ENCODE measurements around the gene LRRC40.
A peak's percentile ranks its signal among the peaks of the same experiment; 100 is the strongest.
"Not testable (repeated sequence)": the region's sequence is repeated elsewhere in the genome, so short reads cannot be mapped to it uniquely, and the experiment has no call there.

The LRRC40 gene

DNA sequence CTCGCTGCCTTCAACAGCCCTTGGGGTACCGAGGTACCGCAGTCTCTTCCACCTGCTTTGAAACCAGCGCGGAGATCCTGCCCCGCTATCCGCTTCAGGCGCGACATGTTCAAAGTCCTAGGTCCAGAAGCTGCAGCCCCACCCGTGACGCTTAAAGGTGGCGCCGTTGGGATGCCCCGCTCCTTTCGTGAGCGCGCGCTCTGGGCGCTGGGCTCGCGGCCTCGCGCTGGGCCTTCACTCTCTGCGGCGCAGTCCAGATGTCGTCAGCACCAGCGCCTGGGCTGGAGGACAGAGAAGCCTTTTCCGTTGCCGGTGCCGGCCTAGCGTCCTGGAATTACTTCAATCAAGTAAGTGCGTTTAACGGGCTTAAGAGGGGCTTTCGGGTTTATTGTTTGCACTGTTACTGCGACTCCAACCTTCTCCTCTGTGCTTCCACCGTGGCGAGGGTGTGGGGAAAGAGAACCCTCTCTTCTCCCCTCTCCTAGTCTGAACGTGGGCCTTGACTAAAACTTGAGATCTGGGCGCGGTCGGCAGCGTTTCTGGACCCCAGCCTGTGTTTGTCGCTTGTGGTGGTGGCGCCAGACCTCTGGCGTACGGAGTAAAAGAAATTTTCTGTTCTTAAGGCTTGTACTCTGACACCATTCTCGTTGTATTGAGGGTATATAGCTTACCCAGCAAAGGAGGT, at the start of gene LRRC40:
TSS of gene LRRC40 (minus strand) at position 146 of the 685 bp plus-strand sequence. CDS start at position 107, 39 bp downstream.
- peak; percentile 94 to 98 for DNase-seq

DNA sequence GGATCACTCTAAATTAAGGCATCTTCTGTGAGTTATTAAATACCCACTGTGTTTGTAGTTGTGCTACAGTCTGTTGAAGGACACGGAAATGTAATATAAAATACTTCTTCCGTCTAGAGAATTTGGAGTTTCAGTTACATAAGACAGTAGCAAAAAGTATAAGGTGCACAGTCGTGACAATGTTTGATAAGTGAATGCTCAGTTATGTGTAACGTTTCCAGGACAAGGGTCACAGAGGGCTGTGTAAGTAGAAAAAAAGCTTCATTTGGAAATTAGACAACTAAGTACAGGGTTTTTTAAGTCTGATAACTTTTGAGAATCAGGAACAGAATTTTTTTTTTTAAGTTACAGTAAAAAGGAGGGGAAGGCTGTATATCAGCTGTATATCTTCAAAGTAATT, 43.4 kb upstream of the LRRC40 start:
- DNase-seq: no peak

DNA sequence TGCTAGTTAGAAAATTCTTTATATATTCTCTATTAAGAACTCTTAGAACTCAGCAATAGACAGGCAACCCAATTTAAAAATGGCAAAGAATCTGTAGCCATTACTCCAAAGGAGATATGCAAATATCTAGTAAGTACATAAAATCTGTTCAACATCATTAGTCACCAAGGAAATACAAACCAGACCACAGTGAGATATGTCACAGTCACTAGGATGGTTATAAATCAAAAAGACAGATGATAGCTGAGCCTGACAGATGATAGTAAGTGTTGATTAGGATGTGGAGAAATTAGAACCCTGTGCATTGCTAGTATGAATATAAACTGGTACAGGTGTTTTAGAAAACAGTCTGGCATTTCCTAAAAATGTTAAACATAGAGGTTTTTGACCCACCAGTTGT, 42.4 kb upstream of the LRRC40 start:
- no peak for DNase-seq

DNA sequence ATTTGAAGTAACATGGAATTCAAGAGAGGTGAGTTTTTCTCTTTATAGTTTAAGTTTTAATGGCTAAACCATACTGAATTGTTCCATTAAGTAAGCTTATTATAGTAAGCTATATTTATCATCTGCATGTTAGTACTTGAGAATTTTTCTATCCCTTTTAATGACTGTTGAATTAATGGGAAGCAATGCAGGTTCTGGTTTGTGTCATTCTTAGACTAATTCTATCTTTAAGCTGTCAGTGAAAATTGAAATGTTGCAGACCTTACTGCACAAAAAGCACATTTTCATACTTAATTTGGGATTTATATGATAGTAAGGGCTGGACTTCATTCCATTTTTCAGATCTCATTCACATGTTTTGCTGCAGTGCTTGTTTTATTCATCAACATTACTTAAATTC, 41.7 kb upstream of the LRRC40 start:
- DNase-seq: no peak

DNA sequence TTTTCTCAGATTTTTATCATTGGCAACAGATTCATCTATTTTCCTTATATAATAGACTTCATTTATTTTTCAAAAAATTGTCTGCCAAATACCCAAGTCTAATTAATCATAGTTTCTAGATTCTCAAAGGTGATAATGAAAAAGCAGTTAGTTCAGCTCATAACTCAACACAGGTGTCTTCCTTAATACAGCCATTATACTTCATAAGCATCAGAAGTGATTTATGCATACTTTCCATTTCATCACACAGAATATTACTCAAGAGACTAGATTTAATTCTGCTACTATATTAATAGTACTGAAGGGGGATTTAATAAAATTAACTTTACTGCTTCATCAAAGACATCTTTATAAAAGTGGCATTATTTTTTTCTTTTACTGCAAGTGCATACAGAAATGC, 34.6 kb upstream of the LRRC40 start:
- no peak for DNase-seq

DNA sequence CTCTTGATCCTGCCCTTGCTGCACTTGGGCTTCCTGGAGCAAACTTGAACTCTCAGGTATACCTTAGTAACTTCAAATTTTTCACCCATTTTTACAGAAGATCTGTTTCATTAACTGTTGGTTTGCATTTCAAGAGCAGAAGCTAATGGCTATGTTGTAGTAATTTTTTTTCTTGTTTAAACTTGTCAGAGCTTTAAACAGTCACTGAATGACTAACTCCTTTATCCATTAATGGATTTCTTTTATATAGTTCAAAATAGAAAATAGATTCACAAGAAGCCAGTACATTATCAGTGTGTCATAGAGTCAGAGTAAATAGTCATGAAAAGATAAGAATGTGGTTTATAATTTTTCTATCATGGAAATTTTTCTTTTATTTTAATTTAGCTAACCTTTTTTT, 29.4 kb upstream of the LRRC40 start:
- DNase-seq: no peak

DNA sequence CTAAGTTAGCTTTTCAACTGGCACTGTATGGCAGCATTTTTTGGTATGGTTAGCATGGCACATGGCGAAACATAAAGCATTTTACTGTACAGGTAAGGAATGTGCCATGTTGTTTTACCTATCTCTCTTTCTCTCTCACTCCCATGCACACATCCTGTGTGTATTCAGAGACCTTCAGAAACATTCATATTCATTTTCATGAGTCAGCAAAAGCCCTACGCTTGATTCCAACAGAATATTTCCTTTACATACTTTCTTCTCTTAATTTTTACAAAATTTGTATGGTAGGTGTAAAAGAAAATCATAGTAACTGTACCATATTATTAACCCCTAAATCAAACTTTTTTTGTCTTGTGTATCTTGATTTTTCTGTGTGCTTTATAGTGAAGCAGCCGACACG, 26.1 kb upstream of the LRRC40 start:
- no peak for DNase-seq

DNA sequence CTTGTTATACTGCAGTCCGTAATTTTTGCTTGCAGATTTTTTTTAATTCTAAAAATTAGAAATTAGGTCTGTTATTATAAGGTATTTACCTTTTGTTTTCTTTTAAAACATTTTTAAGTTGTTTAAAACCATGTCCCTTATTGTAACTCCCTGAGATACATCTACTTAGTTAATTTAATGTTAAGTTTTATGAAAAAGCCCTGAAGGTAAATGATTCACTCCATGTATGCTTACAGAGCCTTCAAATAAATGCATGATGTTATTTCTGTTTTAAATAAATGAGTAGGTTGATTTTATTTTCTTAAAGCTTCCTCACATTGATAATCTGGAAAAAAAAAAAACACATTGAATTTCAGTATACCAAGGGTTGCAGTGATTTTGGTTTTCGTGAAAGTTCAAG, 23.3 kb upstream of the LRRC40 start:
- DNase-seq: no peak

DNA sequence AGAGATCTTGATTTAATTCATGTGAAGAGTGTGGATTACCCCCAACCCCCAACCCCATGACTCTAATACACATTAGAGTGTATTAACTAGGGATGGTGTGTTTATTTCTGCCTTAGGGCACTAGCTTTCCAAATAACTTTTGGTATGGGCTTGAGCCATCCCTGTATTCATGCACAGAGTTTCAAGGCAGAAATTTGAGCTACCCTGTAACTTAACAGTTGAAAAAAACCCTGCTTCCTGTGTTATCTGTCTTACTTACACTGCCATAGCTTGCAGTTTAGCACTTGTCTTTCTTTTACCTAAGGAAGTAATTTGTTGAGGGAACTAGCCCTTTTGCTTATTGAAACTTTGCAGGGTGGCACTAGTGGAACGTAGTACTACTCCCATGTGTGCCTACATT, 22.1 kb upstream of the LRRC40 start:
- no peak for DNase-seq

DNA sequence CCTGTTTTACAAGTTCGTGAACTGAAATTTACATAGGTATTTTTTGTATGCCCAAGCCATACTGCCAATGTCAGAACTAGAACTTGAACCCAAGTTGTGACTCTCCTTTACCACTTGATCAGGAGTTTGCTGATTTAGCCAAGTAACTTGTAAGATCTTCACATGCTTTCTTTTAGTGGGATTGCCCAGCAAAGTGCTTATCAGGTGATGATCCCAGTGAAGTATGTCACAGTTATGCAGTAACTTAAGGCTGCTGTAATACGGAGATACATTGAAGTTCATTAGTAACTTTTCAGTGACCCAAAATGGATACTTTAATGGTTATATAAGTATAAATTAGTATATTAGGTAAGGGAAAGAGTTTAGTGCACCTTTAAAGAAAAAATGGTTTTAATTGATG, 19.6 kb upstream of the LRRC40 start:
- DNase-seq: no peak

DNA sequence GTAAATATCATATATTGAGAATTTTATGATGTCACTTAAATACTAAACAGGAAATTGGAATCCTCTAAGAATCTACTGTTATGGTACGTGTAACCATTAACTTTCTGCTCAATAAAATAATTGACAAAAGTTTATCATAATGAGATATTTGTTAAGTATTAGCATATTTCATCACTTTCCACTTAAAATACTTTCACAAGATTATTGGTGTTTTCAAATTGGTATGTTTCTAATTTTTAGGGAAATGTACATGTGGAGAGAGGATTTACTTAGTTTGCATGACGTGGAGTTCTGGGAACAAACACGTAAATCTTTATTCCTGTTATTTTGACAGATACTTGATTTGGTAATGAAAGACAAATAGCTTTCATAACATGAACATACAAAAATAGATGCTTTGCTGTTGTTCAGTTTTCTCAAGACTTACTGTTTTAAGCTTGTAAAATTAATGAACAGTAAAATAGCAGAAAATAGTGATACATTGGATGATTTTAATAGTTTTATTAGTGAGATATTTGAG, 17.4 kb upstream of the LRRC40 start:
- peak; percentile 15 to 21 for DNase-seq

DNA sequence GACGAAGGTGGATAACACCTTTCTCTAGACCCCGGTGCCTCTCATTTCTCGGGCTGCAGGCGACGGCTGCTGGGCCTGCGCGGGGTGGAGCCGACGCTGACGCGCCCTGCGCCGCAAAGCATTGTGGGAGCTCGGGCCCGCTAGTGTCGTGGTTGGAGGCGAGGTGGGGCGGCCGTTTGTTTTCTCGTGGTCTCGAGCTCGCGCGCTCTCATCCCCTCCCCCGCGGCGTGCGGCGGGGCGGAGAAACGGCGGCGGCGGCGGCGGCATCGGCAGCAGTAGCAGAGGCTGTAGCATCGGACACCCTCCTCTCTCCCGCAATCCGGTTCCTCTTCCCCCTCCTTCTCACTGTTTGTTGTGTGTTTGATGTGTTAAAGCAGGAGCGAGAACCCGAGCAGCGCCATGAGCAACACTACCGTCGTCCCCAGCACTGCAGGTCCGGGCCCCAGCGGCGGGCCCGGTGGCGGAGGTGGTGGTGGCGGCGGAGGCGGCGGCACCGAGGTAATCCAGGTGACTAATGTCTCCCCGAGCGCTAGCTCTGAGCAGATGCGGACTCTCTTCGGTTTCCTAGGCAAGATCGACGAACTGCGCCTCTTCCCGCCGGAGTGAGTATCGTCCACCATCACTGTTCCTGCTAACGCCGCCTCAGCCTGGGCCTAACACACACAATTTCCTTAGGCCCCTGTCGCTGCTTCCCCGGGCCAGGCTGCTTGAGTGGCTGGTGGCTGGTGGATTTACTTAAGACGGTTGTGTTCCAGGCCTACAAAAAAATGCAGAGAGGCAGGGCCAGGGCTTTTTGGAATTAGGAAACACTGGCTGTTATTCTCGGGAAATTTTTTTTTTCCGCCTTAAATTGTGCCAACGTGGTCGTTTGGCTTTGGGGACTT, 16.1 kb upstream of the LRRC40 start, which contains the start of gene SRSF11:
TSS of gene SRSF11 (plus strand) at position 143 of the 884 bp plus-strand sequence. CDS start at position 400, 257 bp downstream.
- peak; percentile 93 to 97 for DNase-seq

DNA sequence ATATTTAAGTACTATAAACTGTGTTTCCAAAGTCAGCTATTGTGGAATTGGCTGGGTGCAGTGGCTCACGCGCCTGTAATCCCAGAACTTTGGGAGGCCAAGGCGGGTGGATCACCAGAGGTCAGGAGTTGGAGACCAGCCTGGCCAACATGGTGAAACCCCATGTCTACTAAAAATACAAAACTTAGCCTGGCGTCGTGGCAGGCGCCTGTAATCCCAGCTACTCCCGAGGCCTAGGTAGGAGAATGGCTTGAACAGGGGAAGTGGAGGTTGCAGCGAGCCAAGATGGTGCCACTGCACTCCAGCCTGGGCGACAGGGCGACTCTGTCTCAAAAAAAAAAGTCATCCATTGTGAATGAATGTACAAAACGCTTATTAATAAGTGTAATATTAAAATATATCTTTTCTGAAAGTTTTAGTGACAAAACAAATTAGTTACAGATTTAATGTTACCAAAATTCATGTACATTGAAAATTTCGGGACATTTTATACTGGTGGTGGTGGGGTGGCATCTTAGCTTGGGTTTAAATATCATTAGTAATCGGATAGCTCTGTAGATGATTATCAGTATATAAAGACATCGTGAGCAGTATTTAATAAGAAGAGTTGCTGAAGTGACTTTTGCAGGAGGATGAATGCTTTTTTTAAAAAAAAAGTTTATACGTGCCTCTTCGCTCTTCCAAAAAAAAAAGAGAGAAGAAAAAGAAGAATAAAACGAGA, 15.3 kb upstream of the LRRC40 start:
- no peak for DNase-seq

DNA sequence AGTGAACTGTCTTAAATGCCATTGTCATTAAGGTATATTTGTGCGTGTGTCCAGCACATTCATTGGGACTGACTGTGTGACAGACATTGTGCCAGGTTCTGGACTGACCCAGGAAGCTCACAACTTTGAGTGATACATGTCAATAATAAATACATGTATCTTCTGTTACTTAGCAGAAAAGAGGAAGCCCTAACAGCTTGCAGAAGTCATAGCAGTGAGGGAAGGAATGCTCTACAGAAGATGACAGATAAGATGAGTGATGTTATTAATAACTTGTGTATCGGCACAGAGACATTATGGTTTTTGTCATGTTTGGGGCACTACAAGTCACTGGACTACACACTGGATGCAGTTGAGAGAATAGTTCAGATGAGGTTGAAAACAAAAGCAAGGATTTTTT, 14.6 kb upstream of the LRRC40 start:
- peak; percentile 7 to 41 for DNase-seq

DNA sequence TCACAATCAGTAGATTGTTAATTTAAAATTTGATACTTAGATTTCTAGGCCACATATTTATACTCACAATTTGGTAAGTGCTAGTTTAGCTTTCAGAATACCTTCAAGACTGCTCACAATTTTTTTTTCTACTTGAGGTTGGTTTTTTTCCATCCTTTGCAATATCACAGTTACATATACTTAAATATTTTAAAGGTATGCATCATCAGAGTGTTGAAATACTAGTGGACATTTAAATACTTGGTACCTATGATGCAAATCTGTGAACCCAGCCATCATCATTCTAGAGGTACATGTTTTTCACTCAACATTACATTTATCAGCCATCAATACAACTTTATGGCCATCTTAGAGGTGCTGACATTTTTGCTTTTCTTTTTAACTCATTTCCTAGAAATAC, 6.2 kb upstream of the LRRC40 start:
- no peak for DNase-seq

DNA sequence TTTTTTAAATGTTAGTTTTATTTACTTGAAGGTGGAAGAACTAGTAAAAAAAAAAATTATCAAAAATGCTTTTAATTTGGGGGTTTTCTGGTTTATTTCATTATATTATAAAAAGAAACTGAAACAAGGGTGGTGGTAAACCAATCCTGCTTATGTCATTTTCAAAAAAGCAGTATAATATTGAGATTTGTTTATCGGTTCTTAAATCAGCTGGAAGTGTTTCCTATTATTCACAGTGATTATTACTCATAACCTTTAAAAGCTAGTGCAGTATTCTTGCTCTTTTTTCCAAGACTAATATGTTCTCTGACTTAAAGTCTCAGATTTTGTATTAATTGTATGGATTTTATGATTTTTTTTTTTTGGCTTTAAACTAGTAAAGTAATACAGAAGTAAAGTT, 5.4 kb upstream of the LRRC40 start:
- DNase-seq: no peak

DNA sequence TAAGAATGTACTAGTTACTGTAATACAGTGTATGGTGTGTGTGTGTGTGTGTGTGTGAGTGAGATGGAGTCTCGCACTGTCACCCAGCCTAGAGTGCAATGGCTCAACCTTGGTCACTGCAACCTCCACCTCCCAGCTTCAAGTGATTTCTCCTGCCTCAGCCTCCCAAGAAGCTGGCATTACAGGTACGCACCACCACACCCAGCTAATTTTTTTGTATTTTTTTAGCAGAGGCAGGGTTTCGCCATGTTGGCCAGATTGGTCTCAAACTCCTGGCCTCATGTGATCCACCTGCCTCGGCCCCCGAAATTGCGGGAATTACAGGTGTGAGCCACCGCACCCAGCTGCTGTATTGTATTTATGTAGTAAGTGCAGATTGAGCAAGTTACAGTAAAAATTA, 2.9 kb upstream of the LRRC40 start:
- DNase-seq: no peak

DNA sequence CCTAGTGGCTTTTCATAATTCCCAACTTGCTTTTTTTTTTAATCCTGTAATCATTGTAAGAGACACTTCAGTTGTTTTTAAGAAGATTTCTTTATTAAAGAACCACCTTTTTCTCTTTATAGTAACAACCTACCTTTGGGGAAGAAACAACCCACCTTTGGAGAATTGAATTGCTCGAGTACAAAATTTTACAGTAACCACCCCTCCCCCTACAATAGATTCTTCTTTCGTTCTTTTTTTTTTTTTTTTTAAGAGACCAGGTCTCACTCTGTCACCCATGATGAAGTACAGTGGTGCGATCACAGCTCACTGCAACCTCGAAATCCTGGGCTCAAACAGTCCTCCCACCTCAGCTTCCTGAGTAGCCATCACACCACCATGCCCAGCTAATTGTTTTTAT, 2.1 kb upstream of the LRRC40 start:
- no peak for DNase-seq

DNA sequence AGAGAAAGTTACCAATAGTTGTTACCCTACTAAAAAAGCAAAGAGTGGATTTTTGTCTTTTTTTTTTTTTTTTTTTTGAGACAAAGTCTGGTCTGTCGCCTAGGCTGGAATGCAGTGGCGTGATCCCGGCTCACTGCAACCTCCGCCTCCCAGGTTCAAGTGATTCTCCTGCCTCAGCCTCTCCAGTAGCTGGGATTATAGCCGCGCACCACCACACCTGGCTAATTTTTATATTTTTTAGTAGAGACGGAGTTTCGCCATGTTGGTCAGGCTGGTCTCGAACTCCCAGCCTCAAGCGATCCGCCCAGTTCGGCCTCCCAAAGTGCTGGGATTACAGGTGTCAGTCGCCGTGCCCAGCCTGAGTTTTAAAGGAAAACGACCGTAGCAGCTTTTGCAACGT, 1.5 kb upstream of the LRRC40 start:
- not testable (repeated sequence) for DNase-seq

DNA sequence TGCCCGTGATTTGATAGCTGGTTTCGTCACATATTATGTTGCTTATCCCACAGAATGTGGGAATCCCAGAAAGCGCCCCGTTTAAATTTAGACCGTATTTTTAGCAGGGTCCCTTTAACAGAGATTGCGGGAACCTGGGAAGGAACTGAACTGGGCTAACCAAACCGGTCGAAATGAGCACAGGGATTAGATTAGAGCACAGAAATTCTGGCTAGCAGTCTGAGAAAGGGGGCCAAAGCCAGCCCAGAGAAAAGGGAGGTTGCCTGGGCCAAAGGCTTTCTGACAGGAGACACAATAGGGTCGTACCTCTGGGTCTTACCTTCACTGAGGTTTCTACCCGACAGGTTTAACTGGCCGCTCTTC, 327 bp downstream of the LRRC40 start:
- peak; percentile 47 to 57 for DNase-seq

DNA sequence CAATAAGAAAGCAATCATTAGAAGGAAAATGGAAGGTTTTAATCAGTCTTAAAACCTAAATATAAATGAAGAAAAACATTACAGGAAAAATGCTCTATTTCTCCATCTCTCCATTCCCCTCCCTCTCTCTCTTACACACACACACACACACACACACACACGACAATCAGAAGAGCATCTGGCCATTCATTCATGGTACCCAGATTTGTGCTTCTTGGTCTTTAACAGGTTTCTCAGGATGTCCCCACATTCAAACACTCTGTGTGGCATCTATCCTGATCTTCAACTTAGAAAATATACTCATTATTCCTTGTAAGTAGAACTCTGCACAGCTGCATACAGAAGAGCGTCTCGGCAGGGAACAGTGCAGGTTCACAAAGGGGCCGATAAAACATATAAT, 779 bp downstream of the LRRC40 start:
- no peak for DNase-seq

DNA sequence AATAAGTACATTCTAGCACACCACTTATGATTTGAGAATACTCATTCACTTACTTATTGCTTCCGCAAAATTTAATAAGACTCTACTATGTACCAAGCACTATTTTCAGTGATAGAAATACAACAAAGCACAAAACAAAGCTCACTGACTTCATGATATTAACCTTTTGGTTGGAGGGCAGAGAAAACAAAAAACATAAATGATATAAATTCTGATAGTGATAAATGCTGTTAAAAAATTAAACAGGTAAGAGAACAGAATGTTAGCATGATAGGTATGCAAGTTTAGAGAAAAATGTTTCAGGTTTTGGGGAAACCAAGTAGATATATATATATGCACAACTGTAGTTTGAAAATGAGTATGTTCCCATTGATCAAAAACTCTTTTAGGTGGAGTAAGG, 1.2 kb downstream of the LRRC40 start:
- no peak for DNase-seq

DNA sequence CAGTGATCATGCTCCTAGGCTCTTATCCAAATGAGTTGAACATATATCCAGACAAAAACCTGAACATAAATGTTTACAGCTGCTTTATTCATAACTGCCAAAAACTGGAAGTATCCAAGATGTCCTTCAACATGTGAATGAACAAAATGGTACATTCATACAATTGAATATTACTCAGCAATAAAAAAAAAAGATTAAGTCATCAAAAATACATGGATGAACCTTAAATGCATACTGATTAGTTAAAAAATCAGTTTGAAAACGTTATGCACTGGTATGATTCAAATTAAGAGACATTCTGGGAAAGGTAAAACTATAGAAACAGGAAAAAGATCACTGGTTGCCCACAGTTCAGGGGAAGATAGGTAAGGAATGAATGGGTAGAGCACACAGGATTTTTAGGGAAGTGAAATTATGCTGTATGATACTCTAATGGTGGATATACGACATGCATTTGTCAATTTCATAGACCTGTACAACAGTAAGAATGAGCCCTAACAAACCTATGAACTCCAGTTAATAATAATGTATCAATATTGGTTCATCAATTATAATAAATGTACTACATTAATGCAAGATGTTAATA, 3.1 kb downstream of the LRRC40 start:
- DNase-seq: no peak

Measured in inflammatory macrophage treated with lipopolysaccharide for 1 hour (primary cell).